SJCRH30 (cell line): Measurements from ENCODE around the gene SYT13. TPM values are rescaled to one million over a fixed set of nuclear protein-coding genes. Genes with fewer than 3 reads are reported as not detected.
"Not testable (repeated sequence)": the region's sequence is repeated elsewhere in the genome, so short reads cannot be mapped to it uniquely, and the experiment has no call there.

Experiments used
- DNase-seq, 2 experiments: peaks; one replicate each; pipeline ENCODE4 v3.0.0-alpha.2; 2015 to 2020
- H3K27ac ChIP-seq: fragments of 250-450 bp; sonication (Bioruptor Pico); 2 replicates; pipeline ENCODE4 v1.5.1; 2020; ENCODE audit warnings: mild to moderate bottlenecking, moderate library complexity
- H3K27me3 ChIP-seq: fragments of 250-450 bp; sonication (Bioruptor Pico); 2 replicates; pipeline ENCODE4 v1.5.1; 2020; ENCODE audit warnings: mild to moderate bottlenecking, moderate library complexity
- H3K36me3 ChIP-seq: fragments of 250-450 bp; sonication (Bioruptor Pico); 2 replicates; pipeline ENCODE4 v1.5.1; 2020; ENCODE audit warnings: mild to moderate bottlenecking, moderate library complexity
- H3K4me1 ChIP-seq: fragments of 250-450 bp; sonication (Bioruptor Pico); 2 replicates; pipeline ENCODE4 v1.5.1; 2020; ENCODE audit warnings: mild to moderate bottlenecking, moderate library complexity
- H3K4me3 ChIP-seq: fragments of 250-450 bp; sonication (Bioruptor Pico); 2 replicates; pipeline ENCODE4 v1.5.1; 2020; ENCODE audit warnings: mild to moderate bottlenecking, moderate library complexity
- H3K9me3 ChIP-seq: fragments of 250-450 bp; sonication (Bioruptor Pico); replicated peaks from 2 replicates; pipeline ENCODE4 v1.5.1; 2020; ENCODE audit warnings: mild to moderate bottlenecking, moderate library complexity
- total RNA-seq: library from RNA; depleted of rRNA; stranded (reverse); fragments of >200 nt; shearing (Covaris generic); gene quantifications from 2 replicates; pipeline ENCODE4 v1.2.3, GENCODE V29; 2014

The SYT13 gene
- total RNA-seq, 1 experiment from 2014 or later = not detected

DNA sequence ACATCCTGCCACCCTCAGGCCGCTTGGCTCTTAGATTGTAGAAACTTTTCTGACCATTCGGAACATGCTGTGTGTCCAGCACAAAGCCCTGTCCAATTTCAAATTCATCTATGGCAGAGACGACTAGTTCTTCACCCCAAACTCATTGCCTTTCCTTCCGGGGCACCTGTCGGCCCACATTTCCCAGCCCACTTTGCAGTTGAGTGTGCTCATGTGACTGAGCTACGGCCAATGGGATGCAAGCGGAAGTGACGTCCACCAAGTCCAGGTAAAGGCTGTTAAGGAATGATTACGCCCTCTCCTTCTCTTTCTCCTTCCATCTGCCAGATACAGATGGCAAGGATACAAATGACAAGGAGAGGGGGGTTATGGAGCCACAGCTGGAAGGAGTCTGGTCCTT, 32.5 kb downstream of the SYT13 start:
- H3K4me3 ChIP-seq = no peak overlapping the region
- peaks cover 3% of the 10 kb centered on the region; the same call in 1 of the 2 replicates for H3K27me3 ChIP-seq
- H3K27ac ChIP-seq = no peak overlapping the region
- no peaks in the 10 kb centered on the region for H3K9me3 ChIP-seq
- no peaks in the 10 kb centered on the region for H3K4me1 ChIP-seq
- H3K36me3 ChIP-seq = no peaks in the 10 kb centered on the region
- DNase-seq = no peak

- no peaks in the 10 kb centered on the region for H3K36me3 ChIP-seq
- no peaks in the 10 kb centered on the region for H3K4me1 ChIP-seq
- DNase-seq = no peak
- H3K27me3 ChIP-seq = peaks cover 1% of the 10 kb centered on the region; the same call in 1 of the 2 replicates
- no peak overlapping the region for H3K27ac ChIP-seq
- H3K9me3 ChIP-seq = no peaks in the 10 kb centered on the region
- H3K4me3 ChIP-seq = no peak overlapping the region
Observed at GRCh38 chr11:45252877-45253276, 33.3 kb downstream of the SYT13 start.

- peaks cover 3% of the 10 kb centered on the region; the same call in 1 of the 2 replicates for H3K27me3 ChIP-seq
- peak; percentile 65 to 67 for DNase-seq
- H3K36me3 ChIP-seq = no peaks in the 10 kb centered on the region
- no peak overlapping the region for H3K27ac ChIP-seq
- no peaks in the 10 kb centered on the region for H3K9me3 ChIP-seq
- no peaks in the 10 kb centered on the region for H3K4me1 ChIP-seq
- H3K4me3 ChIP-seq = no peak overlapping the region
Observed at GRCh38 chr11:45252134-45252856, 33.8 kb downstream of the SYT13 start.

- H3K9me3 ChIP-seq = no peaks in the 10 kb centered on the region
- peaks cover 16% of the 10 kb centered on the region for H3K27me3 ChIP-seq
- H3K4me1 ChIP-seq = no peaks in the 10 kb centered on the region
- no peak overlapping the region for H3K4me3 ChIP-seq
- H3K36me3 ChIP-seq = no peaks in the 10 kb centered on the region
- DNase-seq = no peak
- no peak overlapping the region for H3K27ac ChIP-seq
Observed at GRCh38 chr11:45250035-45250718, 36.0 kb downstream of the SYT13 start.

DNA sequence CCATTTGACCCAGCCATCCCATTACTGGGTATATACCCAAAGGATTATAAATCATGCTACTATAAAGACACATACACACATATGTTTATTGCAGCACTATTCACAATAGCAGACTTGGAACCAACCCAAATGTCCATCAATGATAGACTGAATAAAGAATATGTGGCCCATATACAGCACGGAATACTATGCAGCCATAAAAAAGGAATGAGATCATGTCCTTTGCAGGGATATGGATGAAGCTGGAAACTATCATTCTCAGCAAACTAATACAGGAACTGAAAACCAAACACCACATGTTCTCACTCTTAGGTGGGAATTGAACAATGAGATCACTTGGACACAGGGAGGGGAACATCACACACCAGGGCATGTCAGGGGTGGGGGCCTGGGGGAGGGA, 36.8 kb downstream of the SYT13 start:
- DNase-seq, H3K4me1 ChIP-seq, H3K27ac ChIP-seq, H3K4me3 ChIP-seq, H3K9me3 ChIP-seq, H3K36me3 ChIP-seq: not testable (repeated sequence)
- H3K27me3 ChIP-seq = peaks cover 20% of the 10 kb centered on the region

- Histone ChIP-seq H3K27me3 (peaks cover 20% of the 10 kb centered on the region), H3K27ac (no peak overlapping the region)
- DNase-seq = no peak
Observed at GRCh38 chr11:45248501-45249011, 37.6 kb downstream of the SYT13 start.

GRCh38 chr11:45247433-45247832, 38.7 kb downstream of the SYT13 start:
- Histone ChIP-seq H3K4me1 (no peaks in the 10 kb centered on the region), H3K9me3 (no peaks in the 10 kb centered on the region), H3K4me3 (no peak overlapping the region), H3K27me3 (peaks cover 25% of the 10 kb centered on the region), H3K36me3 (no peaks in the 10 kb centered on the region), H3K27ac (no peak overlapping the region)
- DNase-seq = no peak

More at GRCh38 chr11:45248501-45249011, 37.6 kb downstream of the SYT13 start:
- no peak overlapping the region for H3K4me3 ChIP-seq
- no peaks in the 10 kb centered on the region for H3K9me3 ChIP-seq
- H3K36me3 ChIP-seq = no peaks in the 10 kb centered on the region
- H3K4me1 ChIP-seq = no peaks in the 10 kb centered on the region

DNA sequence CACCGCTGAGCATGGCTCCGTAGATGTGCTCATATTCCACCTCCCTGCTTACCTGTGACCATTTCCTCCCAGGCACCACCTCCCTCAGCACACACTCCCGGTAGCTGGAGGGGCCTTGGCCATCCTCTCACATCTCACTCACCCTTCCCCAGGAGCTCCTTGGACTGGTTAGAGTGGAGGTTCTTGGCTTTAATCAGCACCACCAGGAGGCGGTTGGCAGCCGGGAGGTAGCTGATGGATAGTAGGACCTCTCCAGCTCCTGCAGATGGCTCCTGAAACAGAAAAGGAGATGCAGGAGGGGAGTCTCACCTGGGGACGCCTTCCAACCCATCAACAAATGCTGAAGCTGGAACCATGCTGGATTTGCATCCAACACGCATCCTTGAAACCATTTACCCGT, 39.9 kb downstream of the SYT13 start:
- no peaks in the 10 kb centered on the region for H3K36me3 ChIP-seq
- no peaks in the 10 kb centered on the region for H3K4me1 ChIP-seq
- H3K27me3 ChIP-seq = peaks cover 25% of the 10 kb centered on the region
- no peak overlapping the region for H3K27ac ChIP-seq
- no peak overlapping the region for H3K4me3 ChIP-seq
- no peak for DNase-seq
- H3K9me3 ChIP-seq = no peaks in the 10 kb centered on the region

GRCh38 chr11:45245218-45246045, 40.7 kb downstream of the SYT13 start:
- Histone ChIP-seq H3K4me3 (no peak overlapping the region), H3K27me3 (peaks cover 25% of the 10 kb centered on the region), H3K36me3 (no peaks in the 10 kb centered on the region), H3K27ac (no peak overlapping the region), H3K9me3 (no peaks in the 10 kb centered on the region; the same call in 1 of the 2 replicates), H3K4me1 (no peaks in the 10 kb centered on the region)
- no peak for DNase-seq

DNA sequence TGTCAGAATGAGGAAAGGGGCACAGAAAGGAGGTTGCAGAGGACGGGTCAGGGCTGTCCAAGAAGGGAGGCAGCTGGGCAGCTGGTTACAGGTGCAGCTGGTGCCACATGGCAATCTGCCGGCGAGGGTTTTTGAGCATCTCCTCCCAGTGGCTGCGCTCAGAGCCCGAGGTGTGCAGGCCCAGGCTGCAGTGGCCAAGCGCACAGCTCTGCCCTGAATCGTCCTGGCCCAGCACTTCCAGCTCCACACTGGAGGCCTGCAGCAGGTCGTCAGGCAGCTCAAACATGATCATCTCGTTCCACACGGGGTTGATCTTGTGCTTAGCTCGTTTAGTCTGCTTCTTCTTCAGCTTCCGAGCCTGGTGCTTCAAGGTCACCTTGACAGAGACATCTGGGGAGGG, 42.2 kb downstream of the SYT13 start:
- H3K4me1 ChIP-seq = no peaks in the 10 kb centered on the region
- H3K9me3 ChIP-seq = peaks cover 4% of the 10 kb centered on the region; the same call in 1 of the 2 replicates
- no peak overlapping the region for H3K27ac ChIP-seq
- no peaks in the 10 kb centered on the region for H3K36me3 ChIP-seq
- DNase-seq = no peak
- peaks cover 25% of the 10 kb centered on the region for H3K27me3 ChIP-seq
- no peak overlapping the region for H3K4me3 ChIP-seq

GRCh38 chr11:45239733-45240132, 46.4 kb downstream of the SYT13 start:
- H3K4me3 ChIP-seq = no peak overlapping the region
- peaks cover 4% of the 10 kb centered on the region; the same call in 1 of the 2 replicates for H3K27me3 ChIP-seq
- H3K9me3 ChIP-seq = peaks cover 4% of the 10 kb centered on the region; the same call in 1 of the 2 replicates
- no peaks in the 10 kb centered on the region for H3K4me1 ChIP-seq
- no peaks in the 10 kb centered on the region for H3K36me3 ChIP-seq
- no peak for DNase-seq
- no peak overlapping the region for H3K27ac ChIP-seq

DNA sequence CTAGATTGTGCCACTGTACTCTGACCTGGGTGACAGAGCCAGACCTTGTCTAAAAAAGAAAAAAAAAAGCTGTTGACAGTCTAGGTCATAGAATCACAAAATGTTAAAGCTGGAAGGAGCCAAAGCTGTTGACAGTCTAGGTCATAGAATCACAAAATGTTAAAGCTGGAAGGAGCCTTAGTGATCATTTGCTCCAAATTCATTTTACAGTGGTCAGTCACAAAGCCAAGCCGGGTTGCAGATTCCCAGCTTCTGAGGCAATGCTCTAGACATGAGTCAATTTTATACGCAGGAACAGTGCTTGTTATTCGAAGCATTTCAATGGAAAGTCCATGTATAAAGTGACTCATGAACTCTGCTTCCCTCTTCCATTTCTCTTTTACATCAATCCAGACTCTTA, 47.4 kb downstream of the SYT13 start:
- DNase-seq = no peak
- Histone ChIP-seq H3K9me3 (peaks cover 4% of the 10 kb centered on the region; the same call in 1 of the 2 replicates), H3K36me3 (no peaks in the 10 kb centered on the region), H3K4me1 (no peaks in the 10 kb centered on the region), H3K27me3 (peaks cover 4% of the 10 kb centered on the region; the same call in 1 of the 2 replicates), H3K27ac (no peak overlapping the region), H3K4me3 (no peak overlapping the region)

- H3K9me3 ChIP-seq = peaks cover 4% of the 10 kb centered on the region; the same call in 1 of the 2 replicates
- no peaks in the 10 kb centered on the region for H3K36me3 ChIP-seq
- H3K4me1 ChIP-seq = no peaks in the 10 kb centered on the region
- H3K27me3 ChIP-seq = 0 out of 2 replicates have a peak, but pooled peaks cover 2% of the 10 kb centered on the region
- H3K27ac ChIP-seq = no peak overlapping the region
- no peak overlapping the region for H3K4me3 ChIP-seq
- no peak for DNase-seq
Observed at GRCh38 chr11:45237711-45238315, 48.3 kb downstream of the SYT13 start.

GRCh38 chr11:45234306-45235006, 51.7 kb downstream of the SYT13 start:
- no peak overlapping the region for H3K27ac ChIP-seq
- no peak overlapping the region for H3K4me3 ChIP-seq
- no peak for DNase-seq
- H3K4me1 ChIP-seq = no peaks in the 10 kb centered on the region
- H3K27me3 ChIP-seq = no peaks in the 10 kb centered on the region
- H3K9me3 ChIP-seq = no peaks in the 10 kb centered on the region
- H3K36me3 ChIP-seq = no peaks in the 10 kb centered on the region
